ENCODE results near the gene CDC42BPG. TPM values are rescaled to one million over a fixed set of nuclear protein-coding genes. Genes with fewer than 3 reads are reported as not detected.

Gene CDC42BPG
- total RNA-seq, 1 experiment from 2014 or later = 30.1 TPM

DNA sequence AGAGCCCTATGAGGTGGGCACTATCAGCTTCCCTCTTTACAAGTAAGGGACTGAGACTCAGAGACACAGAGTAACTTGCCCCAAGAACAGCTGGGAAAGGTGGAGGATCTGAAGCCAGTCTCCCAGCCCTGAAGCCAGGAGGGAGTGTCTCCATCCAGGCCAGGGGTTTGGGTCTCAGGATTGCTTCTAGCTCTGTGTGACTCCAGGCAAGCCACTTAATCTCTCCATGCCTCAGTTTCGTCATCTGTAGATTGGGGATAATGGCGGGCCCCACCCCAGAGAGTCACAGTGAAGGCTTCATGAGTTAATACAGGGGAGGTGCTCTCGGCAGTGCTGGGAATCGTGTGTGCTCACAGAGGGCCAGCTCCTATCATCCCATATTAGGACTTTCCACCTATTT lies 52.0 kb downstream of the CDC42BPG start:
- Histone ChIP-seq H3K9me2 (ENCODE audit: insufficient read depth) (no peaks in the 10 kb centered on the region), H3K9me3 (ENCODE audit: control insufficient read depth in 1 of 2, insufficient read depth in 1 of 2, low read depth in 1 of 2, low read length in 2 of 2) (no peaks in the 10 kb centered on the region), H3K4me1 (ENCODE audit: control insufficient read depth in 1 of 2, insufficient read depth in 2 of 2, low read length in 2 of 2) (peaks cover 0 to 4% of the 10 kb centered on the region in 2 experiments; a peak in 3 of 4 replicates), H3K4me2 (ENCODE audit: low read length) (no peak overlapping the region), H2AFZ (ENCODE audit: low read depth, low read length, poor library complexity, severe bottlenecking) (no peak overlapping the region), H3K27ac (ENCODE audit: low read depth, low read length) (no peak overlapping the region), H3K4me3 (replicated peaks in 1 of 2; ENCODE audit: low read depth in 1 of 2, low read length in 2 of 2) (no peak overlapping the region), H3K9ac (ENCODE audit: low read length) (no peak overlapping the region), H3K27me3 (ENCODE audit: insufficient read depth, low read length) (no peaks in the 10 kb centered on the region), H3K79me2 (ENCODE audit: insufficient read depth, low read length) (no peaks in the 10 kb centered on the region), H4K20me1 (ENCODE audit: insufficient read depth) (no peaks in the 10 kb centered on the region), H3K36me3 (ENCODE audit: control insufficient read depth in 1 of 2, insufficient read depth in 2 of 2, low read length in 2 of 2) (no peaks in the 10 kb centered on the region; a peak in 1 of 4 replicates)
- CTCF ChIA-PET = no interaction called here
- TF ChIP-seq POLR2A (IDR thresholded peaks at IDR 0.05; ENCODE audit: borderline replicate concordance, extremely low read depth, insufficient read depth, insufficient read length) (no peak), JUND (IDR thresholded peaks at IDR 0.05) (no peak), ZNF274 (IDR thresholded peaks at IDR 0.05; ENCODE audit: low read depth, low read length) (no peak), SP1 (IDR thresholded peaks at IDR 0.05; ENCODE audit: low read depth) (no peak), REST (IDR thresholded peaks at IDR 0.05; ENCODE audit: low read depth) (no peak), RAD21 (IDR thresholded peaks at IDR 0.05; ENCODE audit: low read depth) (no peak), EZH2phosphoT487 (IDR thresholded peaks at IDR 0.05; ENCODE audit: borderline replicate concordance) (no peak), FOSL1 (IDR thresholded peaks at IDR 0.05; ENCODE audit: low read depth) (no peak), POLR2AphosphoS5 (IDR thresholded peaks at IDR 0.05; ENCODE audit: low read depth, low read length) (no peak), SRF (IDR thresholded peaks at IDR 0.05; ENCODE audit: low read depth) (no peak), YY1 (IDR thresholded peaks at IDR 0.05; ENCODE audit: extremely low read depth, insufficient replicate concordance, low read depth, low read length) (no peak), ATF3 (IDR thresholded peaks at IDR 0.05) (no peak), ELF1 (IDR thresholded peaks at IDR 0.05; ENCODE audit: borderline replicate concordance, low read depth) (no peak), EZH2 (IDR thresholded peaks at IDR 0.05) (no peak), ZFX (IDR thresholded peaks at IDR 0.05) (no peak), CEBPB (IDR thresholded peaks at IDR 0.05; ENCODE audit: low read depth) (no peak)
- TF ChIP-seq, protein P1, sequence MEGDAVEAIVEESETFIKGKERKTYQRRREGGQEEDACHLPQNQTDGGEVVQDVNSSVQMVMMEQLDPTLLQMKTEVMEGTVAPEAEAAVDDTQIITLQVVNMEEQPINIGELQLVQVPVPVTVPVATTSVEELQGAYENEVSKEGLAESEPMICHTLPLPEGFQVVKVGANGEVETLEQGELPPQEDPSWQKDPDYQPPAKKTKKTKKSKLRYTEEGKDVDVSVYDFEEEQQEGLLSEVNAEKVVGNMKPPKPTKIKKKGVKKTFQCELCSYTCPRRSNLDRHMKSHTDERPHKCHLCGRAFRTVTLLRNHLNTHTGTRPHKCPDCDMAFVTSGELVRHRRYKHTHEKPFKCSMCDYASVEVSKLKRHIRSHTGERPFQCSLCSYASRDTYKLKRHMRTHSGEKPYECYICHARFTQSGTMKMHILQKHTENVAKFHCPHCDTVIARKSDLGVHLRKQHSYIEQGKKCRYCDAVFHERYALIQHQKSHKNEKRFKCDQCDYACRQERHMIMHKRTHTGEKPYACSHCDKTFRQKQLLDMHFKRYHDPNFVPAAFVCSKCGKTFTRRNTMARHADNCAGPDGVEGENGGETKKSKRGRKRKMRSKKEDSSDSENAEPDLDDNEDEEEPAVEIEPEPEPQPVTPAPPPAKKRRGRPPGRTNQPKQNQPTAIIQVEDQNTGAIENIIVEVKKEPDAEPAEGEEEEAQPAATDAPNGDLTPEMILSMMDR (IDR thresholded peaks at IDR 0.05 in 2 of 3, conservative IDR thresholded peaks at IDR 0.05 in 1 of 3; ENCODE audit: borderline replicate concordance in 1 of 3, insufficient read depth in 1 of 3, low read depth in 2 of 3, low read length in 2 of 3) = no peak
- TF ChIP-seq, protein P2, sequence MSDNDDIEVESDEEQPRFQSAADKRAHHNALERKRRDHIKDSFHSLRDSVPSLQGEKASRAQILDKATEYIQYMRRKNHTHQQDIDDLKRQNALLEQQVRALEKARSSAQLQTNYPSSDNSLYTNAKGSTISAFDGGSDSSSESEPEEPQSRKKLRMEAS (IDR thresholded peaks at IDR 0.05) = no peak
- no TSS peak for BruUV-seq (replicated peaks)
- intact Hi-C loops (cut with micrococcal nuclease) = no loop called here
- DNase-seq (ENCODE audit: low read depth, low spot score) (no peak), ATAC-seq (no peak)
- RAD21 ChIA-PET (ENCODE audit: low non-redundant PET in 1 of 2, low total read pairs in 2 of 2, uncharacterized antibody in 2 of 2, unreplicated experiment in 2 of 2) = no interaction called here
- POLR2A ChIA-PET = no interaction called here
